HG03565 (cell line): ENCODE measurements around the gene PNMT.
"Not testable (repeated sequence)": the region's sequence is repeated elsewhere in the genome, so short reads cannot be mapped to it uniquely, and the experiment has no call there.

Experiments used
- ATAC-seq: cut with Tn5 transposase; IDR thresholded peaks from one replicate; pipeline ENCODE4 v1.9.1; 2021; ENCODE audit warnings: mild to moderate bottlenecking, moderate library complexity; ENCODE audit not compliant: unreplicated experiment

PNMT gene

DNA sequence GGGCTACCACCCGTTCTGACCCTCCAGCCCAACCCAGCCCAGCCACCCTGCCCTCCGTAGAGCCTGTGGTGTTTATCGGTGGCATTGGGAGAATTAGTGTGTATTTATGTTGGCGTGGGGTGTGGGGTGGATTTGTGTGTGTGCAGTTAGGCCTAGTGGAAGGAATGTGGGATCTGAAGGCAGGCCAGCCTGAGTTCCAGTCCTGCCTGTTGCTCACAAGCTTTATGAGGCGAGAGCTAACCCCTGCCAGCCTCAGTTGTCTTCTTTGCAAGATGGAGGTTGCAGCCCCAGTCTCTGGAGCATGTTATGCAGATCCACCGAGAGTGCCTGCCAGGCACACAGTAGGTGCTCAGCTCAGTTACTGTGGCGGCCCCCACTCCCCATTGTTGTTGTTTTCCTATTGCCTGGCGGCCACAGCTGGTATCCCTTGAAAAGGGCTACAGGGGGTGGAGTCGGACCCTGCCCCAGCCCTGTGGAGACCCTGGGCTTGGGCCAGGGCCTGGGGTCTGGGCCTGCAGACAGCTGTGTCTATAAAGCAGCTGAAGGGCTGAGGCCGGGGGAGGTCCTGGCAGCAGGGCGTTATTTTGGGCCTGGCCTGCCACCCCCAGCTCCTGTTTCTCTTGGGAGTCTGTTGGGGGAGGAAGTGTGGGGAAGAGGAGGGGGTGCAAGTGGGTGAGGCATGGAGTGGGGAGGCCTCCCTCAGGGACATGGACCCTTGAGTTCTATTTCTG is 36.7 kb downstream of the PNMT start:
- no peak for ATAC-seq

DNA sequence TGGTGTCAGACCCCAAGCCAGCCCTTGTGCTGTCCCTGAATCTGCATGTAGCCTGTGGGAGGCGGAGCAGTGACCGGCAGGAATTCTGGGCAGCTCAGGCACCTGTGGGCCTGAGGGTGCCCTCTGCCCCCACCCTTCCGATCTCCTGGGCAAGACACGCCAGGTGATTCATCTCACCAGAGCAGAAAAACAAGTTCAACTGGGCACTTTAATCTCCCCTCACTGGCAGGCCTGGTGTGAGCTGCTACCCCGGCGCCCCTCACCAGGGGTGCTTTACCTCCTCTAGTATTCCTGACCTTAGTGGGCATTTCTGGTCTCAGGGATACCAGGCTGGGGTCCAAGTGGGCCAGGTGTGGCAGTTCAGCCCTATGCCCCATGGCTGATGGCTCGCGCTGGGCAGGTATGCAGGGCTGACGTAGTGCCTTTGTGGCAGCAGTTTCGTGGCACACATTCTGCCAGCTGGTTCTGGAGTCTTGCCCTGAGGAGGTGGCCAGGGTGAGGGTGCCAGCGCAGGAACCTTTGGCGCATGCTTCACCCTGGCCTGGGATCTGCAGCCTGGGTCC is 37.6 kb downstream of the PNMT start:
- ATAC-seq = no peak

DNA sequence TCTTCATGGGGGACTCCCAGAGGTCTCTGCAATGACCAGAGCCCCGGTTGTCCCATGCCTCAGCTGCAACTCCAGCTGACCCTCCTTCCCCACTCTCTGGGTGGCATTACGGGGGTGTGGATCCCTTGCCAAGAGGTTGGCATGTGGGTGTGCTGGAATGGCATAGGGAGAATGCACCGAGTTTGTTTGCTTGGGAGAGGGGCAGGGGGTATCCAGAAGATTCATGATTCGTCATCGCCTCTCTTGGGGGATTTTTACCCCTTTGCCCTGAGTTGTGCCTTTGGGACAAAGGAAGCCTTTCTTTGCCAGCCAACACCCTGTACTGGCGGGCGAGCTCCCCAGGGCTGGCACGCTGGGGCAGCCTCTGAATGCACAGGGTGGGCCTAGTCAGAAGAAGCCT is 38.1 kb downstream of the PNMT start:
- ATAC-seq = no peak

DNA sequence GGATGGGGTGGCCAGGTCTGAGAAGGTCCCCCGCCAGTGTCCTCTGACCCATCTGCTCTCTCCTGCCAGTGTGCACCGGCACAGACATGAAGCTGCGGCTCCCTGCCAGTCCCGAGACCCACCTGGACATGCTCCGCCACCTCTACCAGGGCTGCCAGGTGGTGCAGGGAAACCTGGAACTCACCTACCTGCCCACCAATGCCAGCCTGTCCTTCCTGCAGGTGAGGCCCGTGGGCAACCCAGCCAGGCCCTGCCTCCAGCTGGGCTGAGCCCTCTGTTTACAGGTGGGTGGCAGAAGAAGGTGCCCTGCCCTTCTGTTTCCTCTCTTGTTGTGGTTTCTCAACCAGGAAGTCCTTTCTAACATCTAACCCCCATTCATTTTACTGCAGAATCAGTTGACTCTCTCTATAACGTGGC is 38.7 kb downstream of the PNMT start:
- ATAC-seq = no peak

DNA sequence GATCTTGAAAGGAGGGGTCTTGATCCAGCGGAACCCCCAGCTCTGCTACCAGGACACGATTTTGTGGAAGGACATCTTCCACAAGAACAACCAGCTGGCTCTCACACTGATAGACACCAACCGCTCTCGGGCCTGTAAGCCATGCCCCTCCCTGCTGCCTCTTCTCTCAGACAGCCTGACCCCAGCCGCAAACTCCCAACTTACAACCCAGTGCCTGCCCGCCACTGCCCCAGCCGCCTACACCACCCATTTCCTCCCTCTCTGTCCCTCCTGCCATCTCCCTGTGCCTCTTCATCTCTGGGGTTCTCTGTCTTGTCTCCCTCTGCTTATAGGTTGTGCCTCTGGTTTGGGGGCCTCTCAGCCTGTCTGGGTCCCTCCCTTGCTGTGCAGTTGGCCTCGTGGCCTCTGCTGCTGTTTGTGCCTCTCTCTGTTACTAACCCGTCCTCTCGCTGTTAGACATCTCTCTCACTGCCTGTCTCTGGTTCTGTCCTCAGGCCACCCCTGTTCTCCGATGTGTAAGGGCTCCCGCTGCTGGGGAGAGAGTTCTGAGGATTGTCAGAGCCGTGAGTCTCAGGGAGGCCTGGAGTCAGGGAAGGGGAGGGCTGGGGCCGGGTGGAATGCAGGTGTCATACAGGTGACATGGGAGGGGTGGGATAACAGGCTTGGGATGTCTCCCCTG is 41.2 kb downstream of the PNMT start:
- no peak for ATAC-seq

DNA sequence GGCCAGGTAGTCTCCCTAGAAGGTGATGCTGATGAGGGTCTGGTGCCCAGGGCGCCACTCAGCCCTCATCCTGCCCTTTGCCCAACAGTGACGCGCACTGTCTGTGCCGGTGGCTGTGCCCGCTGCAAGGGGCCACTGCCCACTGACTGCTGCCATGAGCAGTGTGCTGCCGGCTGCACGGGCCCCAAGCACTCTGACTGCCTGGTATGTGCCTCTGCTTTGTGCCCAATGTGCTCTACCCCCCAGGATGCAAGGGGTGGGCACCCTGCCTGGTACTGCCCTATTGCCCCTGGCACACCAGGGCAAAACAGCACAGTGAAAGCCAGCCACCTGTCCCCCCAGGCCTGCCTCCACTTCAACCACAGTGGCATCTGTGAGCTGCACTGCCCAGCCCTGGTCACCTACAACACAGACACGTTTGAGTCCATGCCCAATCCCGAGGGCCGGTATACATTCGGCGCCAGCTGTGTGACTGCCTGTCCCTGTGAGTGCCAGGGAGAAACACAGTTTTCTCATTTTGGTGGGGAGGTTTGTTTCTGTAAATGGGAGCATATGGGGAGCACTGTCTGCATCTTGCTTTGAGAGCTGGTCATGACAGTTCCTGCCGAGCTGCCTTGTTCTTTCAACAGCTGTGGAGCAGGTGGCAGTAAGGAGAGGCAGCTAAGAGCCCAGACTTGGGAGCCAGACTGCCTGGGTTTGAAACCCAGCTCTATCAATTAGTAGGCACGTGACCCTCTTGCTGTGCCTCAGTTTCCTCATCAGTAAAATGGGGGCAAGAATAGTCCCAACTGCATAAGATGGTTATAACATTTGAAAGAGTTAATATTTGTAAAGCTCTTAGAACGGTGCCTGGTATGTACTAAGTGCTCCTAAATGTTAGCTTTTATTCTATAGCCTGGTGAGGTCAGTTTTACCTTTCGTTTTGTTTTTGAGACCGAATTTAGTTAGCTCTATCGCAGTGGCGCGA is 42.0 kb downstream of the PNMT start:
- no peak for ATAC-seq

DNA sequence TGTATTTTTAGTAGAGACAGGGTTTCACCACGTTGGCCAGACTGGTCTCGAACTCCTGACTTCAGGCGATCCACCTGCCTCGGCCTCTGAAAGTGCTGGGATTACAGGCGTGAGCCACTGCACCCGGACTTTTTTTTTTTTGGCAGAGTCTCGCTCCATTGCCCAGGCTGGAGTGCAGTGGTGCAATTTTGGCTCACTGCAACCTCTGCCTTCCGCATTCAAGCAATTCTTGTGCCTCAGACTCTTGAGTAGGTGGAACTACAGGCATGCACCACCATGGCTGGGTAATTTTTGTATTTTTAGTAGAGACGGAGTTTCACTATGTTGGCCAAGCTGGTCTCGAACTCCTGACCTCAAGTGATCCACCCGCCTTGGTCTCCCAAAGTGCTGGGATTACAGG is 42.8 kb downstream of the PNMT start:
- ATAC-seq = not testable (repeated sequence)

DNA sequence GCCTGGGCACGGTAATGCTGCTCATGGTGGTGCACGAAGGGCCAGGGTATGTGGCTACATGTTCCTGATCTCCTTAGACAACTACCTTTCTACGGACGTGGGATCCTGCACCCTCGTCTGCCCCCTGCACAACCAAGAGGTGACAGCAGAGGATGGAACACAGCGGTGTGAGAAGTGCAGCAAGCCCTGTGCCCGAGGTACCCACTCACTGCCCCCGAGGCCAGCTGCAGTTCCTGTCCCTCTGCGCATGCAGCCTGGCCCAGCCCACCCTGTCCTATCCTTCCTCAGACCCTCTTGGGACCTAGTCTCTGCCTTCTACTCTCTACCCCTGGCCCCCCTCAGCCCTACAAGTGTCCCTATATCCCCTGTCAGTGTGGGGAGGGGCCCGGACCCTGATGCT is 43.6 kb downstream of the PNMT start:
- no peak for ATAC-seq

DNA sequence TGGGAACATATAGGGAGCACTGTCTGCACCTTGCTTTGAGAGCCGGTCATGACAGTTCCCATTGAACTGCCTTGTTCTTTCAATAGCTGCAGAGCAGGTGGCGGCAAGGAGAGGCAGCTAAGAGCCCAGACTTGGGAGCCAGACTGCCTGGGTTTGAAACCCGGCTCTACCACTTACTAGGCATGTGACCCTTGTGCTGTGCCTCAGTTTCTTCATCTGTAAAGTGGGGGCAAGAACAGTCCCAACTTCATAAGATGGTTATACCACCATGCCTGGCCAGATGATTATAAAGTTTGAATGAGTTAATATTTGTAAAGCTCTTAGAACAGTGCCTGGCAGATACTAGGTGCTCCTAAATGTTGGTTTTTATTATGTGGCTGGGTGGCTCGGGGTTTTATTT is 46.0 kb downstream of the PNMT start:
- ATAC-seq = no peak

DNA sequence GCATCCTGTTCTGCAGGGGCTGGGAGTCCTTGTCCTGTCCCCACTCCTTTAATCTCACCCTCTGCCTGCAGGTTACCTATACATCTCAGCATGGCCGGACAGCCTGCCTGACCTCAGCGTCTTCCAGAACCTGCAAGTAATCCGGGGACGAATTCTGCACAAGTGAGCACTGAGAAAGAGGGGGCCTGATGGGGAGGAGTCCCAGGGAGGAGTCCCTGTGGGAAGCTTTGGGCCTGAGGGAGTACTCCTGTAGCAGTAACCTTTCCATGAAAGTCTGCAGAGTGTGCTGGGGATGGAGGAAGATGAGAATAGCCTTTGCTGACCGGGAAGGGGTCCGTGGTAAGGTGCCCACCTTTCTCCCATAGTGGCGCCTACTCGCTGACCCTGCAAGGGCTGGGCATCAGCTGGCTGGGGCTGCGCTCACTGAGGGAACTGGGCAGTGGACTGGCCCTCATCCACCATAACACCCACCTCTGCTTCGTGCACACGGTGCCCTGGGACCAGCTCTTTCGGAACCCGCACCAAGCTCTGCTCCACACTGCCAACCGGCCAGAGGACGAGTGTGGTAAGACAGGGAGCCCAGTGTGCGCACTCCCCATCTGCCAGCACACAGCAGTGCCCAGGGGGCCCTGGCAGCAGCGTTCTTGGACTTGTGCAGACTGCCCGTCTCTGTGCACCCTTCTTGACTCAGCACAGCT is 47.3 kb downstream of the PNMT start:
- ATAC-seq = no peak

DNA sequence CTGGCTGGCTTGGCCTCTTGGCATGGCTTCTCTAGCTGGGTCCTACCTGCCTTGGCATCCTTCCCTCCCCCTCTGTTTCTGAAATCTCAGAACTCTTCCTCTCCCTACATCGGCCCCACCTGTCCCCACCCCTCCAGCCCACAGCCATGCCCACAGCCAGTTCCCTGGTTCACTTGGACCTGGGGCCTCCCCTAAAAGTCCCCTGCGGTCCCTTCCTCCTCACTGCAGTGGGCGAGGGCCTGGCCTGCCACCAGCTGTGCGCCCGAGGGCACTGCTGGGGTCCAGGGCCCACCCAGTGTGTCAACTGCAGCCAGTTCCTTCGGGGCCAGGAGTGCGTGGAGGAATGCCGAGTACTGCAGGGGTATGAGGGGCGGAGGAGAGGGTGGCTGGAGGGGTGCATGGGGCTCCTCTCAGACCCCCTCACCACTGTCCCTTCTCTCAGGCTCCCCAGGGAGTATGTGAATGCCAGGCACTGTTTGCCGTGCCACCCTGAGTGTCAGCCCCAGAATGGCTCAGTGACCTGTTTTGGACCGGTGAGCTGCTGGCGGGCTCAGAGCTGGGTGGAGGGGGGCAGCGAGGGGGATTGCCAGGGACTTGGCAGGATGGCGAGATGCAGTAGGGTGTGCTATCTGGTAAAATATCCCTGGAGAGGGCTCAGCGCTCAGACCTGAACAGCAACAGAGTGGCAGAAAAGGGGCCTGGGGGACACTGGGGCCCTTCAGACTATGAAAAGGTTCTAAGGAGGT is 48.0 kb downstream of the PNMT start:
- no peak for ATAC-seq

DNA sequence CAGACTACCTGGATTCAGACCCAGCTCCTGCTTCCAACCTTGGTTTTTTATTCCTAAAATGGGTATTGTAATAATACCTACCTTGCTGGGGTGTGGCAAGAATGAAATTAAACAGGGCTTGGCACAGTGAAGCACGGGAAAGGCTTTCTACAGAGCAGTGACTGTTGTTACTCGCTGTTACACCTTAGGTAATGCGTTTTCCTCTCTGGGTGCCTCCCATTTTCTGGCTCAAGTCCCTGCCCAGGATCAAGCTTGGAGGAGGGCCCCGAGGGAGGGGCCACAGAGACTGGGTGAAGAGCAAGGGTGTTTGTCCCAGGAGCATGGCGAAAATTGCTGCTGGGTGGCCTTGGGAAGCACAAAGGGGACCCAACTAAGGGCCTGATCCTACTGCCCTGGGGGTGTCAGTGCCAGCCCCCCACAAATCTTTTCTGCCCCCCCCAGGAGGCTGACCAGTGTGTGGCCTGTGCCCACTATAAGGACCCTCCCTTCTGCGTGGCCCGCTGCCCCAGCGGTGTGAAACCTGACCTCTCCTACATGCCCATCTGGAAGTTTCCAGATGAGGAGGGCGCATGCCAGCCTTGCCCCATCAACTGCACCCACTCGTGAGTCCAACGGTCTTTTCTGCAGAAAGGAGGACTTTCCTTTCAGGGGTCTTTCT is 48.8 kb downstream of the PNMT start:
- ATAC-seq = no peak

DNA sequence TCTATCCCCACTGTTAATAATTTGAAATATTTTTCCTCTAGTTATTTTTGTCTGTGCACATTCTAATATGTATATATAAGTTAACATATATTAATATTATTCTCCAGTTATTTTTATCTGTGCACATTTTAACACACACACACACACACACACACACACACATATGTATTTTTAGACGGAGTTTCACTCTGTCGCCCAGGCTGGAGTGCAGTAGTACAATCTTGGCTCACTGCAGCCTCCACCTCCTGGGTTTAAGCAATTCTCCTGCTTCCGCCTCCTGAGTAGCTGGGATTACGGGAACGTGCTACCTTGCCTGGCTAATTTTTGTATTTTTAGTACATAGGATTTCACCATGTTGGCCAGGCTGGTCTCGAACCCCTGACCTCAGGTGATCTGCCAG is 49.4 kb downstream of the PNMT start:
- no peak for ATAC-seq

DNA sequence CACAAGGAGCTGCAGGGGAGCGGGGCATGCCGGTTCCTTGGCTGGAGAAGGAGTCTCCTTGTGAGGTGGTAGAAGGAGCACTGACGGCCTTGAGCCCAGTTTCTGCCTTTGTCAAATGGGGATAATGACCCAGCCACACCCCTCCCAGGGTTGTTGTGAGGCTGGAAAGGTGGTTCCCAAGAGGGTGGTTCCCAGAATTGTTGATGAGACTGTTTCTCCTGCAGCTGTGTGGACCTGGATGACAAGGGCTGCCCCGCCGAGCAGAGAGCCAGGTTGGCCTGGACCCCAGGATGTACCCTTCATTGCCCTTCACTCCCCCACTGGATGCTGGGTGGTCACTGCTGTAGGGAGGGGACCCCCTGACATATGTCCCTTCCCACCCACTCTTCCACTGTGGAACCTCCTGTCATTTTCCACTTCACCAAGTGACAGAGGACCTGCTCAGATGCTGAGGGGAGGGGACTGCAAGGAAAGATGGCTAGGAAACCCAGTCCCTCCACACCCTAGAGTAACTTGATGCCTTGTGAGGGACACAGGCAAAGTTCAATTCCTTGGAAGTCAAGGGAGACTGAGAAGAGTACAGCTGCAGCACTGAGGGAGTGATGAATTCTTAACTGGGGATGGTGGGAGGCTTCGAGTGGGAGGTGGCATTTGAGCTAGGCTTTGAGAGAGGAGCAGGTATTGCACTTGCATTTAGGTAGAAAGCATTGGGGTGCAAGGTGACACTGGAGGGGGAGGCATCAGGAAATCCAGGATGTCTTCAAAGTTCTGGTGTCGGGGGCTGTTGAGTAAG is 51.5 kb downstream of the PNMT start:
- ATAC-seq = no peak
